Measurements from ENCODE around the gene FIG4. TPM values are rescaled to one million over a fixed set of nuclear protein-coding genes. Genes with fewer than 3 reads are reported as not detected.

Gene FIG4
- 7.3 and 7.9 TPM in 2 replicates for total RNA-seq (2022)
- Bru-seq, nascent RNA = percentile 61 among the genes with signal in this experiment
- percentile 54 among the genes with signal in this experiment for BruChase-seq, experiment 1, labeled RNA remaining after a 2-hour chase
- BruChase-seq, experiment 2, labeled RNA remaining after a 6-hour chase = percentile 48 among the genes with signal in this experiment
- long read RNA-seq, transcript FIG4-201 (23 exons, 3,011 nt) = major isoform, 13 of 36 reads
- long read RNA-seq, partial matches to known transcripts = 10 of 36 reads
- long read RNA-seq, other reads (novel, unspliced or antisense) = 13 of 36 reads

- TF ChIP-seq CTCF (IDR thresholded peaks at IDR 0.05; ENCODE audit: insufficient read depth in 1 of 2, low read depth in 1 of 2, low read length in 1 of 2, severe bottlenecking in 1 of 2, unreplicated experiment in 1 of 2) = peak; percentile 15 to 38
- CTCF ChIA-PET = interaction anchor here (0.6 to 1.2 kb wide), 7 partner anchors 11 to 362 kb away, joined by 3 to 7 read pairs (median 3); no protein-coding TSS in a partner anchor
- H3K36me3 Mint-ChIP-seq (ENCODE audit: insufficient read depth, unreplicated experiment) = no peaks in the 10 kb centered on the region
- POLR2A ChIA-PET = no interaction called here
- BruUV-seq (replicated peaks) = TSS peak; percentile 80
- peak within 1 kb of the TSS; percentile 84 for H3K27ac Mint-ChIP-seq (ENCODE audit: unreplicated experiment)
- DNase-seq = peak; percentile 93 to 95
- 0 out of 2 replicates have a peak, but pooled peaks cover 7% of the 10 kb centered on the region for H3K4me1 ChIP-seq
- peak within 1 kb of the TSS; percentile 77 for H3K4me3 ChIP-seq (ENCODE audit: low read depth, low read length)
- H3K36me3 ChIP-seq (ENCODE audit: control insufficient read depth, insufficient read depth, low read length) = no peaks in the 10 kb centered on the region
- H3K27me3 Mint-ChIP-seq (ENCODE audit: insufficient read depth, unreplicated experiment) = no peaks in the 10 kb centered on the region
- no peaks in the 10 kb centered on the region for H3K9me3 ChIP-seq
- H3K4me1 Mint-ChIP-seq (ENCODE audit: low read depth, unreplicated experiment) = no peaks in the 10 kb centered on the region
- peak within 1 kb of the TSS; percentile 83 for H3K4me3 Mint-ChIP-seq (ENCODE audit: unreplicated experiment)
- H3K9me3 Mint-ChIP-seq (ENCODE audit: unreplicated experiment) = no peaks in the 10 kb centered on the region
- intact Hi-C loops (cut with micrococcal nuclease; ENCODE audit: unreplicated experiment) = loop anchor here (1.0 to 5.0 kb wide), 4 partner anchors 20 to 250 kb away; partner anchors contain the start of genes PPIL6 and SMPD2
- no peaks in the 10 kb centered on the region for H3K27me3 ChIP-seq (replicated peaks; ENCODE audit: control insufficient read depth, insufficient read depth, low read length)
Measured at GRCh38 chr6:109690737-109691621, at the start of gene FIG4, which contains the start of gene AK9. Gene FIG4, plus strand, starts transcription at chr6:109691296. Its CDS starts 140 bp downstream, at chr6:109691436. Gene AK9, minus strand, starts transcription at chr6:109691202. Its CDS starts 15,457 bp downstream, at chr6:109675745.

- H3K4me1 Mint-ChIP-seq (ENCODE audit: low read depth, unreplicated experiment) = no peaks in the 10 kb centered on the region
- DNase-seq = no peak
- no peaks in the 10 kb centered on the region for H3K9me3 ChIP-seq
- intact Hi-C loops (cut with micrococcal nuclease; ENCODE audit: unreplicated experiment) = no loop called here
- BruUV-seq (replicated peaks) = no TSS peak
- no peaks in the 10 kb centered on the region for H3K27me3 Mint-ChIP-seq (ENCODE audit: insufficient read depth, unreplicated experiment)
- H3K36me3 Mint-ChIP-seq (ENCODE audit: insufficient read depth, unreplicated experiment) = no peaks in the 10 kb centered on the region
- no peaks in the 10 kb centered on the region for H3K4me1 ChIP-seq
- H3K4me3 Mint-ChIP-seq (ENCODE audit: unreplicated experiment) = no peak overlapping the region
- TF ChIP-seq CTCF (IDR thresholded peaks at IDR 0.05; ENCODE audit: insufficient read depth in 1 of 2, low read depth in 1 of 2, low read length in 1 of 2, severe bottlenecking in 1 of 2, unreplicated experiment in 1 of 2) = no peak
- no peak overlapping the region for H3K4me3 ChIP-seq (ENCODE audit: low read depth, low read length)
- ChIA-PET CTCF (no interaction called here), POLR2A (no interaction called here)
- no peaks in the 10 kb centered on the region for H3K9me3 Mint-ChIP-seq (ENCODE audit: unreplicated experiment)
- H3K27ac Mint-ChIP-seq (ENCODE audit: unreplicated experiment) = no peak overlapping the region
- no peaks in the 10 kb centered on the region for H3K36me3 ChIP-seq (ENCODE audit: control insufficient read depth, insufficient read depth, low read length)
- no peaks in the 10 kb centered on the region for H3K27me3 ChIP-seq (replicated peaks; ENCODE audit: control insufficient read depth, insufficient read depth, low read length)
Measured at GRCh38 chr6:109644131-109644530, 47.0 kb upstream of the FIG4 start.

- no peak overlapping the region for H3K4me3 Mint-ChIP-seq (ENCODE audit: unreplicated experiment)
- H3K27ac Mint-ChIP-seq (ENCODE audit: unreplicated experiment) = no peak overlapping the region
- Histone ChIP-seq H3K9me3 (no peaks in the 10 kb centered on the region), H3K36me3 (ENCODE audit: control insufficient read depth, insufficient read depth, low read length) (no peaks in the 10 kb centered on the region), H3K4me3 (ENCODE audit: low read depth, low read length) (no peak overlapping the region), H3K4me1 (no peaks in the 10 kb centered on the region), H3K27me3 (replicated peaks; ENCODE audit: control insufficient read depth, insufficient read depth, low read length) (no peaks in the 10 kb centered on the region)
- ChIA-PET CTCF (no interaction called here), POLR2A (no interaction called here)
- no peaks in the 10 kb centered on the region for H3K9me3 Mint-ChIP-seq (ENCODE audit: unreplicated experiment)
- intact Hi-C loops (cut with micrococcal nuclease; ENCODE audit: unreplicated experiment) = no loop called here
- H3K27me3 Mint-ChIP-seq (ENCODE audit: insufficient read depth, unreplicated experiment) = no peaks in the 10 kb centered on the region
- no peak for TF ChIP-seq CTCF (IDR thresholded peaks at IDR 0.05; ENCODE audit: insufficient read depth in 1 of 2, low read depth in 1 of 2, low read length in 1 of 2, severe bottlenecking in 1 of 2, unreplicated experiment in 1 of 2)
- H3K36me3 Mint-ChIP-seq (ENCODE audit: insufficient read depth, unreplicated experiment) = no peaks in the 10 kb centered on the region
- no peak for DNase-seq
- no peaks in the 10 kb centered on the region for H3K4me1 Mint-ChIP-seq (ENCODE audit: low read depth, unreplicated experiment)
- BruUV-seq (replicated peaks) = no TSS peak
Measured at GRCh38 chr6:109653264-109653663, 37.8 kb upstream of the FIG4 start.

Data from Caco-2 (cell line).